ENCODE results near the gene DNAH3.
"Not testable (repeated sequence)": the region's sequence is repeated elsewhere in the genome, so short reads cannot be mapped to it uniquely, and the experiment has no call there.

Gene DNAH3

DNA sequence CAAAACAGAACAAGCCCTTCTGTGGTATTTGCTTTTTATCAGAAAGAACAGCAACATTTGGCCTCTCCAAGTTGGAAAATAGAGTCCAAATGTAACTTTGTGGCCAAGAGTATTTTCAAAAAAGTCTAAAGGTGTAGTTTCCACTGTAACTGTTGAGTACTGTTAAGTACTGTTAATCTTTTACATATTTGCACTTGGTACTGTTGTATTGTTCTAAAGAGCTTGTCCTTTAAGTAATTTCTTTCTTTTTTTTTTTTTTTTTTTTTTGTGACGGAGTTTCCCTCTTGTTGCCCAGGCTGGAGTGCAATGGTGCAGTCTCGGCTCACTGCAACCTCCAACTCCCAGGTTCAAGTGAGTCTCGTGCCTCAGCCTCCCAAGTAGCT lies 29.3 kb upstream of the DNAH3 start:
- peaks cover 8% of the 10 kb centered on the region for H3K4me1 Mint-ChIP-seq
- H3K27ac Mint-ChIP-seq, result no peak overlapping the region
- no peak overlapping the region for H3K4me3 Mint-ChIP-seq
- peaks cover 16% of the 10 kb centered on the region for H3K36me3 Mint-ChIP-seq
- H3K9me3 Mint-ChIP-seq, result peaks cover 2% of the 10 kb centered on the region
- no peak for DNase-seq (ENCODE audit: low spot score in 2 of 2)
- ATAC-seq, result no peak

DNA sequence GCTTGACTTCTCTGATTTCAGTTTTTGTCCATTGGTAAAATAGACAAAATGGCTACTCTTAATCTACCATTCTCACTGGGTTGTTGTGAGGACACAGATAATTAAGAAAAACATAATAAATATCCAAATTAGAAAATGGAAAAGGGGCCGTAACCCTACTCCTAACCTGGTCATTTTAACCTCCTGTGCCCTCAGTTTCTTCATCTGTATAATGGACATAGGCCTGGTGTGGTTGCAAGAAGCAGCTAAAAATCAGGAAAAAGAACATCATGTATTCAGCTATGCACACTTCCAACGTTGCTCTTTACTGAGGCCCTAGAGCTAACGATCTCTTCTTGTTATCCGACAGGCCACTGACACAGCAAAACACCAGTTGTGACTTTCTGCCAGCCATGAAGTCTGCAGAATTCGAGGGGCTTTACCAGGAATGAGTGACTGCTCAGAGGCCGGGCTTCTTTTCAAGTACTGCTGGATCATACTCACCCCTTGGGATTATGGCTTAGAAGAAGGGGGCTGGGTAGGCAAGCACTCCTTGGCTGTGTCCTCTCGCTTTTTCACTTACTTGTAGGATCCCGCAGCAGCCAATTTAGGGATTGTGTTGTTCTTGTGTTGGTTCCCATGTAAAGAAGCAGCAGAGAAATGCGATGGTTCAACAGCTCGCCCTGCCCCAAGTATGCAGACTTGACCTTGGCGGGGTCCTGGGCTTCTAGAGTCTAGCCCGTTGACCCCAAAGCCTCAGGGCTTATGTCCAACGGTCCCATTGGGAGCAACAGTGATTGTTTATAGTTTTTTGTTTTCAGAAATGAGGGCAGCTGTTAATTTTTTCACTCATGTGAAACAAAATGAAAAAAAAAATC lies 28.7 kb upstream of the DNAH3 start:
- Mint-ChIP-seq H3K4me1 (peaks cover 2% of the 10 kb centered on the region), H3K27ac (no peak overlapping the region), H3K36me3 (peaks cover 19% of the 10 kb centered on the region), H3K9me3 (no peaks in the 10 kb centered on the region), H3K4me3 (no peak overlapping the region)
- no peak for DNase-seq (ENCODE audit: low spot score in 2 of 2)
- ATAC-seq, result no peak

DNA sequence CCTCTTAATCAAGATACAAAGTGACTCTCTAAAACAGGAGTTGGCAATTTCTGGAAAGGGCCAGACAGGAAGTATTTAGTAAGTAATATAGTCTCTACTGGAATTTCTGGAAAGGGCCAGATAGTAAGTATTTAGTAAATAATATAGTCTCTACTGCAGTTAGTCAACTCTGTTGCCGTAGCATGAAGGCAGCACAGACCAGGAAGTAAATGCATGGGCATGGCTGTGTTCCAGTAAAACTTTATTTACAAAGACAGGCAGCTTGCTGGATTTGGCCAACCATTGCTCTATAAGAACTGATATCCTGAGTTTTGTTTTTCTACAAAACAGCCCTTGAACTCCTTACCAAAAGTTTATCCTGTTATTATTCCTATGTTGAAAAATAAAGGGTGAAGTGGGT lies 24.8 kb upstream of the DNAH3 start:
- ATAC-seq, result no peak
- DNase-seq (ENCODE audit: low spot score in 2 of 2), result no peak
- Mint-ChIP-seq H3K9me3 (no peaks in the 10 kb centered on the region), H3K36me3 (peaks cover 48% of the 10 kb centered on the region), H3K4me3 (no peak overlapping the region), H3K27ac (no peak overlapping the region), H3K4me1 (no peaks in the 10 kb centered on the region)

DNA sequence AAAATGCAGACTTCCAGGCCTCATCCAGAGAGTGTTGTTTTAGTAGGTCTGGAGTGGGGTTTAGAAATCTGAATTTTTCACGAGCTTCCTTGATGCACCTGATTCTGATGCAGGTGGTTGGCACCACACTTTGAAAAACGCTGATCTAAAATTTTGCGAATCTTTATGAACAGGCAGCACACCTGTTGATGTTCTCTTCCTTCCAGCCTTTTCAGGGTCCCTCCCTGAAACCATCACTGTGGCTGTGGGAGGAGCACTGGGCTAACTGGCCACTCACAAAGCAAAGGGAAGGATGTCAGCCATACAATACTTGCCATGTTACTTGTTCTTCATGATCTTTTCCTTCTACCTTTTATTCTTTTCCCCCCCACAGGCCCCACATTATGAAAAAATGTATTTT lies 22.0 kb upstream of the DNAH3 start:
- H3K36me3 Mint-ChIP-seq, result peaks cover 42% of the 10 kb centered on the region
- DNase-seq (ENCODE audit: low spot score in 2 of 2), result no peak
- no peak for ATAC-seq
- H3K9me3 Mint-ChIP-seq, result no peaks in the 10 kb centered on the region
- no peak overlapping the region for H3K4me3 Mint-ChIP-seq
- no peaks in the 10 kb centered on the region for H3K4me1 Mint-ChIP-seq
- peak overlapping the region; percentile 17 for H3K27ac Mint-ChIP-seq

DNA sequence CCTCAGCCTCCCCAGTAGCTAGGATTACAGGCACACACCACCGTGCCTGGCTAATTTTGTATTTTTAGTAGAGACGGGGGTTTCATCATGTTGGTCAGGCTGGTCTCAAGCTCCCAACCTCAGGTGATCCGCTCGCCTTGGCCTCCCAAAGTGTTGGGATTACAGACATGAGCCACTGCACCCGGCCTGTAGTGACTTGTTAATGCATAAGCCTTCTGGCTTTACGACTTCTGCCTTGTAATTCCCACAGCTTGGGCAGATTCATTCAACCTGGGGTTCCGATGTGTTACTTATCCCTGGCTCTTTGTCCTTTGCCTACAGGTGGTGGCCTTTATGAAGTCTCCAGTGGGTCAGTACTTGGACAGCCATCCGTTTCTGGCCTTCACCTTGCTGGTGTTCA lies 19.5 kb upstream of the DNAH3 start:
- H3K9me3 Mint-ChIP-seq; H3K4me1 Mint-ChIP-seq; H3K27ac Mint-ChIP-seq; ATAC-seq; DNase-seq (ENCODE audit: low spot score in 2 of 2); H3K4me3 Mint-ChIP-seq: not testable (repeated sequence)
- H3K36me3 Mint-ChIP-seq, result peaks cover 62% of the 10 kb centered on the region

DNA sequence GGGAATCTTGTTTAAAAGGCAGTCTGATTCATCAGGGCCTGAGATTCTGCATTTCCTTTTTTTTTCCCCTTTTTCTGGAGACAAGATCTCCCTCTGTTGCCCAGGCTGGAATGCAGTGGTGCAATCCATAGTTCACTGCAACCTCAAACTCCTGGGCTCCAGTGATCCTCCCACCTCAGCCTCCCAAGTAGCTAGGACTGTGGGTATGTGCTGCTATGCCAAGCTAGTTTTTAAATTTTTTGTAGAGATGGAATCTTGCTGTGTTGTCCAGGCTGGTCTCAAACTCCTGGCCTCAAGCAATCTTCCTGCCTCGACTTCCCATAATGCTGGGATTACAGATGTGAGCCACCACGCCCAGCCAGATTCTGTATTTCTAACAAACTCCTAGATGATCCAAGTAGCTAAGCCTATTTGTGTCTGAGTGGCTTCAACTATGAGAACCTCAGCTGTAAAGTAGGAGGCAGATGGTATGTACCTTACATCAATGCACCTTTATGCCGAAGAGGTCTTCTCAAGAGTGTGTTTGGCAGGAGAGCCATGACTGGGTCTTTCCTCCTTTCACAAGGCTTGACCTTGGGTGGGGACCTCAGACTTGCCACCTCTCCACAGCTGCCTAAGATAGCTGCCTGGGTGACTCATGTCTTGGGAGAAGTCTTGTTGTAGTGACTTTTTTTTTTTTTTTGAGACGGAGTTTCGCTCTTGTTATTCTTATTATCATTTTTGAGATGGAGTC lies 18.8 kb upstream of the DNAH3 start:
- no peaks in the 10 kb centered on the region for H3K4me1 Mint-ChIP-seq
- no peak for ATAC-seq
- no peak for DNase-seq (ENCODE audit: low spot score in 2 of 2)
- no peak overlapping the region for H3K4me3 Mint-ChIP-seq
- no peaks in the 10 kb centered on the region for H3K9me3 Mint-ChIP-seq
- H3K27ac Mint-ChIP-seq, result no peak overlapping the region
- peaks cover 66% of the 10 kb centered on the region for H3K36me3 Mint-ChIP-seq

DNA sequence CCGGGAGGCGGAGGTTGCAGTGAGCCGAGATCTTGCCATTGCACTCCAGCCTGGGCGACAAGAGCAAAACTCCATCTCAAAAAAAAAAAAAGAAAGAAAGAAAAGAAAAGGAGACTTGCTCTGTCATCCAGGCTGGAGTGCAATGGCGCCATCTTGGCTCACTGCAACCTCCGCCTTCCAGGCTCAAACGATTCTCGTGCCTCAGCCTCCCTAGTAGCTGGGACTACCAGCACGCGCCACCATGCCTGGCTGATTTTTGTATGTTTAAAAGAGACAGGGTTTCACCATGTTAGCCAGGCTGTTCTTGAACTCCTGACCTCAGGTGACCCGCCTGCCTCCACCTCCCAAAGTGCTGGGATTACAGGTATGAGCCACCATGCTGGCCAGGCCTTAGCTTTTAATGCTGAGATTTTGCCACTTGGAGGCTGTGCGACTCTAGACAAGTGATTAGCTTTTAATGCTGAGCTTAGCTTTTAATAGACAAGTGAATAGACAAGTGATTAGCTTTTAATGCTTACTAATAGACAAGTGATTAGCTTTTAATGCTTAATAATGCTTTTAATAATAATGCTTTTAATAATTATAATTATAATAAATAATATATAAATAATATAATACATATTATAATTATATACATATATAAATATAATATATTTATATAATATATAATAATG lies 17.4 kb upstream of the DNAH3 start:
- Mint-ChIP-seq H3K4me1 (no peaks in the 10 kb centered on the region), H3K27ac (no peak overlapping the region), H3K9me3 (no peaks in the 10 kb centered on the region), H3K36me3 (peaks cover 53% of the 10 kb centered on the region), H3K4me3 (no peak overlapping the region)
- DNase-seq (ENCODE audit: low spot score in 2 of 2) (peak in 1 of 2 donors; percentile 52), ATAC-seq (no peak)

DNA sequence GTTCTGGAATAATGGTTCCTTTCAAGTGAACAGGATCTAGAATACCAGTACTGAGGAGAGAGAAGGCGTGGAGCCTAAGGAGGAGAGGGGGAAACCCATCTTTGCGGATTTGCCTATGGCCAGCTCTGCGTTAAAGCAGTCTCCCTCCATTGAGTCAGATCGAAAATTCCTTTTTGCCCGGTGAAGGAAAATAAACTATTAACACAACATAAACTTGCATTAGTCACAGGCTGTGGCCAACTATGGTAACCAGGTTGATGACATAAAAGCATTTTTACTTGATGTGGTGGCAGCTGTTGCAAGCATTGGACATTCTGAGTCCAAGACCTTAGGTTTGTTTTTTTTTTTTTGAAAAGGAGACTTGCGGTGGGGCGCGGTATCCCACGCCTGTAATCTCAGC lies 16.7 kb upstream of the DNAH3 start:
- H3K27ac Mint-ChIP-seq, result no peak overlapping the region
- peaks cover 46% of the 10 kb centered on the region for H3K36me3 Mint-ChIP-seq
- no peaks in the 10 kb centered on the region for H3K4me1 Mint-ChIP-seq

DNA sequence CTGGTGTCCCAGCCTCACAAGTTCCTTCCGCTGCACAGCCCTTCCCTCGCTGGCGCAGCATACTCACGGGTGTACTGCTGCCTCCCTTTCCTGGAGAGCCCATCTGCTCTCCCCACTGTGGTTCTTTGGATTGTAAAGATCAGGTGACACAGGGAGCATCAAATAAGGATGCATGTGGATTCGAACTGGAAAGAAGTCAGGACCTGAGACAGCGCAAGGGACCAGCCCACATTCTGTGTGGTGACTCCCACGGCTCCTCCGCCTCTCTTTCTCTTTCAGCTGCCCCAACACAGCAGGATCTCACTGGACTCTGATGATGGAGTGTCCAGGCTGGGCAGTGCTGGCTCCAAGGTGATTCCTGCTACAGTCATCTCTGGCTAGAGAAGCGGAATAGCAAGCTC lies 15.9 kb upstream of the DNAH3 start:
- no peaks in the 10 kb centered on the region for H3K4me1 Mint-ChIP-seq
- no peak overlapping the region for H3K4me3 Mint-ChIP-seq
- DNase-seq (ENCODE audit: low spot score in 2 of 2) (no peak), ATAC-seq (no peak)
- peaks cover 44% of the 10 kb centered on the region for H3K36me3 Mint-ChIP-seq
- H3K9me3 Mint-ChIP-seq, result no peaks in the 10 kb centered on the region
- H3K27ac Mint-ChIP-seq, result no peak overlapping the region

More for the DNA sequence above, 16.7 kb upstream of the DNAH3 start:
- DNase-seq (ENCODE audit: low spot score in 2 of 2) (no peak), ATAC-seq (no peak)
- Mint-ChIP-seq H3K9me3 (no peaks in the 10 kb centered on the region), H3K4me3 (no peak overlapping the region)

DNA sequence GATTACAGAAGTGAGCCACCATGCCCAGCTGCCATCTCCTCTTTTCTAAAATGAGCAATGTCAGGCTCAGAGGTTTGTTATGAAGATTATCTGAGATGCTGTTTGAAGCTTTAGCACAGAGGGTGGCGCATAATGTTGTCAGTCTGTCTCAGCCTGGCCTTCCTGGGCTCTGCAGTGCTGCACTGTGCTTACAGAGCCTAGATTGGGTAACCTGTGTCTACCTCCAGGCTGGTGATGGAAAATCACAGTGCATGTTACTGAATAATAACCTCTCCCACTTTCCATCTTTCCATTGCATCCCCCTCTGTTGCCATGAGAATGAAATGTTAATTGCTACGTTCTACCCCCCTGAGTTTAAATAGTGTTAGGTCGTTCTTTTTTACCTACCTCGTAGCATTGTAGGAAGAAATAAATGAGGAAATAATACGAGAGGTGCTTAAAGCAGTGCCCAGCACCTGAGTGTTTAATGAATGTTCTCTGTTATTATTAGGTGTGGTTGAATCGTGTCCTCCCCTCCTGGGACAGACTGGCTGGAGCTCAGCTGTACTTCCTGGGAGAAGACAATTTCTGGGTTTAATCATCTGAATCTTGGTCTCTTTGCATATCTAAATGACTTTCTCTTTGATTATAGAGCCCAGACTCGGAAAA lies 14.0 kb upstream of the DNAH3 start:
- Mint-ChIP-seq H3K36me3 (peaks cover 44% of the 10 kb centered on the region), H3K4me3 (no peak overlapping the region), H3K4me1 (peaks cover under 1% of the 10 kb centered on the region), H3K27ac (no peak overlapping the region), H3K9me3 (no peaks in the 10 kb centered on the region)
- DNase-seq (ENCODE audit: low spot score in 2 of 2) (no peak), ATAC-seq (no peak)

DNA sequence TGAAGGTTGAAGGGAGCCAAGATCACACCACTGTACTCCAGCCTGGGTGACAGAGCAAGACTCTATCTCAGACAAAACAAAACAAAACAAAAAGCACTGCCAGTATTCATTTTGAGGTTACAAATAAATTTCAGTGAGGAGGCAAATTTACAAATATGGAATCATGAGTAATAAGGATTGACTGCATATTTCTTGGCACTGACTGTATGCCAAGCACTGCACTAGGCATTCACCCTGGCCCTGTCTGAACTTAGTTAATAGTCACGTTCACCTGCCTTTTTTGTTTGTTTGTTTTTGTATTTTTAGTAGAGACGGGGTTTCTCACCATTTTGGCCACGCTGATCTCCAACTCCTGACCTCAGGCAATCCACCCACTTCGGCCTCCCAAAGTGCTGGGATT lies 12.9 kb upstream of the DNAH3 start:
- Mint-ChIP-seq H3K4me1 (peaks cover 10% of the 10 kb centered on the region), H3K9me3 (no peaks in the 10 kb centered on the region), H3K36me3 (peaks cover 44% of the 10 kb centered on the region), H3K27ac (no peak overlapping the region), H3K4me3 (no peak overlapping the region)
- DNase-seq (ENCODE audit: low spot score in 2 of 2) (no peak), ATAC-seq (no peak)

DNA sequence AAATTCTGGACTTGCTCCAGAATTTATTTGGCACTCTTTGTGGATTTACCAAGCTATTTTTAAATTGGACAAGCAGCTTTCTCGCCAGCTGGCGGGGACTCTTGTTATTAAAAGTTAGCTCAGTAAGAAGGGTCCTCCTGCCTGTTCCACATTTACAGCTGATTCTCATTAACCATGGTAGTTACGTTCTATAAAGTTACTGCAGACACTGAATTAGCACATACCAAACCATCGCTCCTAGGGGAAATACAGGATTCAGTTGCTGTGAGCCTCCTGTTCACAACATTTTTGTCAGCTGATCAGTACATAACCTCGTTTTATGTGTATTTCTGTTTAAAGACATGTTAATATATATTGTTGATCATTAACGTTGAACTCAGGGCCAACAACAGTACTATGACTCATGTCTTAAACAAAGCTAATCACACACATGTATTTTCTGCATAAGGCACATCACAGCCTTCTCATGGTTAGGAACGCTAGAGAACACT lies 12.1 kb upstream of the DNAH3 start:
- DNase-seq (ENCODE audit: low spot score in 2 of 2) (no peak), ATAC-seq (no peak)
- peaks cover 10% of the 10 kb centered on the region for H3K4me1 Mint-ChIP-seq
- H3K27ac Mint-ChIP-seq, result no peak overlapping the region
- H3K36me3 Mint-ChIP-seq, result peaks cover 39% of the 10 kb centered on the region
- no peaks in the 10 kb centered on the region for H3K9me3 Mint-ChIP-seq
- no peak overlapping the region for H3K4me3 Mint-ChIP-seq

DNA sequence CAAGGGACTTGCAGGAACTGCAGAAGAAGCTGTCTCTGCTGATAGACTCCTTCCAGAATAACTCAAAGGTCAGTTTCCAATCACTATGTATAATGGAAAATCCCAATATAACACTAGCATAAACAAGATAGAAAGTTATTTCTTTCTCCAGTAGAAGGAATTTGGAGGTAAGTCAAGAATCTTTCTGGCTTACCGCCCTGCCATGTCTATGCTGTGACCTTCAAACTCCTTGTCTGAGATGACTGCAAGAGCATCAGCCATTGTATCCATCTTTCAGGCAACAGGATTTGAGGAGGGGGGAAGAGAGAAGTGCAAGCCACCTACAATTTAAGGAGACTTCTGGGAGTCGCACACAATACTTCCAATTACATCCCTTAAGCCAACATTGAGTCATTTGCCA lies 10.6 kb upstream of the DNAH3 start:
- H3K27ac Mint-ChIP-seq, result no peak overlapping the region
- H3K36me3 Mint-ChIP-seq, result peaks cover 26% of the 10 kb centered on the region
- no peak overlapping the region for H3K4me3 Mint-ChIP-seq
- peaks cover 10% of the 10 kb centered on the region for H3K4me1 Mint-ChIP-seq
- ATAC-seq (no peak), DNase-seq (ENCODE audit: low spot score in 2 of 2) (no peak)
- no peaks in the 10 kb centered on the region for H3K9me3 Mint-ChIP-seq

DNA sequence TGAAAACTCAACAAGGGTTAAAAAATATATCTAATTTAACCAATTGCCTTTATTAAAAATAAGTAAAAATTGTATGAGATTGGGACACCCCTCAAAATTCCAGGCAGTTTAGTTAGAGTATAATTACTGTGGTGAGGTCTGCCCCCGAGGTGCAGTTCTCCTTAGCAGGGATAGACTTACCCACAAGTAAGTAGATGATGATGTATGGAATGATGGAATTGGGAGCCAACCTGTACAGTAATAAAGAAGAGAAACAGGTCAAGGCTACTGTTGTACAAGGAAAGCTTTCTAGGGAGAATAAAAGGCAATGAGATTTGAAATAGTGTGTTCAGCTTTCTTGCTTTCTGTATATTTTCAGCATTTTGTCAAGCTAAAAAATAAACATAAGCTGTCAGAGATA lies 9.6 kb upstream of the DNAH3 start:
- peaks cover 20% of the 10 kb centered on the region for H3K36me3 Mint-ChIP-seq
- H3K9me3 Mint-ChIP-seq, result no peaks in the 10 kb centered on the region
- no peak for DNase-seq (ENCODE audit: low spot score in 2 of 2)
- ATAC-seq, result no peak
- no peak overlapping the region for H3K4me3 Mint-ChIP-seq
- peaks cover 10% of the 10 kb centered on the region for H3K4me1 Mint-ChIP-seq
- no peak overlapping the region for H3K27ac Mint-ChIP-seq

DNA sequence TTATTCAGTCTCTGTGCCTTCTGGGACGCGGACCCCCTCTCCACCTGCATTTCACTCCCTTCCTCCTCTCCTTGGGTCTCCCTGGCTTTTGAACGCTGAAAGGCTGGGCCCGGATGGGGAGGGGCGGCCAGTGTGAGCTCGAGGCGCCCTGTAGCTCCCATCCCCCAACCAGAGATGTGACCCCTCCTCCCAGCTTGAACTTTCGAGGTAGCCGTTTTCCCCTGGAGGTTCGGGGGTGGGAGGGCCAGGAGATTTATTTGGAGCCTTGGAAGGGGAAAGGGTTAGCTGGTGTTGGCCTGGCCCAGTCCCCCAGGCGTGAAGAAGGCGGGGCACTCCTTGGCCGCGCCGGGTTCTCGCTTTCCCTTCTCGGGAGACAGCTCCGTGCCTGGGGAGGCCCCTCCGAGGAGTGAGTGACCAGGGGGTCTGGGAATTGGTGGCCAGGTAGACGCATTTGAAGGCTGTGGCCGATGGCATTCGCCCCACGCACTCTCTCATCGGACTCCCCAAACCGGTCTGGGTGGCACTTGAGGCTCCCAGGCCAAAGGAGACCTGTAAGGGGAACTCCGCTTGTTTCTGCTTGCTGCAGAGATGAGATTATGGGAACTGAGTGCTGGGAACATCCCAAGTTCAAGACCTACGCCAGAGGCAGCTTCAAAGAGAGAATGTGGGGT lies 8.8 kb upstream of the DNAH3 start:
- ATAC-seq (no peak), DNase-seq (ENCODE audit: low spot score in 2 of 2) (no peak)
- Mint-ChIP-seq H3K36me3 (peaks cover 13% of the 10 kb centered on the region), H3K9me3 (no peaks in the 10 kb centered on the region), H3K4me3 (peak overlapping the region; percentile 80), H3K4me1 (peaks cover 10% of the 10 kb centered on the region), H3K27ac (peak overlapping the region; percentile 91)
